Trophoblast cell (in vitro differentiated cells and primary cell): ENCODE results near the gene GPR162.
A peak's percentile ranks its signal among the peaks of the same experiment; 100 is the strongest.

Source experiments
- DNase-seq, 2 donors: peaks; one replicate each; pipeline ENCODE4 v3.0.0-alpha.2; 2016
- H2AFZ ChIP-seq: 2 replicates; pipeline ENCODE4 v1.6.1; 2013; ENCODE audit warnings: low read length, moderate library complexity, mild to moderate bottlenecking; ENCODE audit not compliant: insufficient read depth, poor library complexity
- H2AK5ac ChIP-seq: 2 replicates; pipeline ENCODE4 v1.6.1; 2013; ENCODE audit warnings: mild to moderate bottlenecking, low read length
- H2BK120ac ChIP-seq: 2 replicates; pipeline ENCODE4 v1.6.1; 2013; ENCODE audit warnings: low read length, mild to moderate bottlenecking, moderate library complexity; ENCODE audit not compliant: insufficient read depth, poor library complexity
- H2BK12ac ChIP-seq: 2 replicates; pipeline ENCODE4 v1.6.1; 2013; ENCODE audit warnings: mild to moderate bottlenecking, low read length, moderate library complexity
- H2BK5ac ChIP-seq: 2 replicates; pipeline ENCODE4 v1.6.1; 2013; ENCODE audit warnings: low read length, low read depth, moderate library complexity, mild to moderate bottlenecking; ENCODE audit not compliant: poor library complexity
- H3K14ac ChIP-seq: 2 replicates; pipeline ENCODE4 v1.6.1; 2013; ENCODE audit warnings: mild to moderate bottlenecking, low read length
- H3K18ac ChIP-seq: 2 replicates; pipeline ENCODE4 v1.6.1; 2013; ENCODE audit warnings: mild to moderate bottlenecking, low read length
- H3K23ac ChIP-seq: 2 replicates; pipeline ENCODE4 v1.6.1; 2013; ENCODE audit warnings: low read length
- H3K27ac ChIP-seq: 2 replicates; pipeline ENCODE4 v1.5.1; 2013; ENCODE audit warnings: low read depth, mild to moderate bottlenecking, inconsistent platforms, low read length, moderate library complexity
- H3K27me3 ChIP-seq: 2 replicates; pipeline ENCODE4 v1.6.1; 2013; ENCODE audit warnings: inconsistent platforms, mild to moderate bottlenecking, low read length, moderate library complexity; ENCODE audit not compliant: insufficient read depth
- H3K36me3 ChIP-seq, 2 experiments: 1 replicate in 1 of 2; 2 replicates in 1 of 2; pipeline ENCODE4 v1.6.1; 2013; ENCODE audit warnings: low read length in 2 of 2, mild to moderate bottlenecking in 2 of 2, moderate library complexity in 1 of 2; ENCODE audit not compliant: insufficient read depth in 2 of 2, control insufficient read depth in 1 of 2
- H3K4ac ChIP-seq: 2 replicates; pipeline ENCODE4 v1.6.1; 2013; ENCODE audit warnings: low read depth, mild to moderate bottlenecking, low read length, moderate library complexity
- H3K4me1 ChIP-seq, 2 experiments: 1 replicate in 1 of 2; 2 replicates in 1 of 2; pipeline ENCODE4 v1.6.1; 2013; ENCODE audit warnings: low read length in 2 of 2, mild to moderate bottlenecking in 2 of 2, moderate library complexity in 1 of 2; ENCODE audit not compliant: insufficient read depth in 2 of 2, control insufficient read depth in 1 of 2
- H3K4me2 ChIP-seq: 2 replicates; pipeline ENCODE4 v1.6.1; 2013; ENCODE audit warnings: inconsistent platforms, mild to moderate bottlenecking, low read length, moderate library complexity
- H3K4me3 ChIP-seq: 2 replicates; pipeline ENCODE4 v1.5.1; 2013; ENCODE audit warnings: mild to moderate bottlenecking, low read depth, low read length, inconsistent platforms
- H3K79me1 ChIP-seq: one replicate; pipeline ENCODE4 v1.6.1; 2013; ENCODE audit warnings: low read length
- H3K79me2 ChIP-seq: 2 replicates; pipeline ENCODE4 v1.6.1; 2013; ENCODE audit warnings: low read length, mild to moderate bottlenecking; ENCODE audit not compliant: control insufficient read depth, insufficient read depth, poor library complexity
- H3K9ac ChIP-seq: 2 replicates; pipeline ENCODE4 v1.6.1; 2013; ENCODE audit warnings: mild to moderate bottlenecking, low read length
- H3K9me3 ChIP-seq: 2 replicates; pipeline ENCODE4 v1.6.1; 2013; ENCODE audit warnings: low read depth, mild to moderate bottlenecking, control low read depth, inconsistent platforms, low read length; ENCODE audit not compliant: insufficient read depth
- H4K12ac ChIP-seq: 2 replicates; pipeline ENCODE4 v1.6.1; 2013; ENCODE audit warnings: low read depth, mild to moderate bottlenecking, low read length, moderate library complexity
- H4K8ac ChIP-seq: 2 replicates; pipeline ENCODE4 v1.6.1; 2013; ENCODE audit warnings: low read depth, mild to moderate bottlenecking, low read length, moderate library complexity
- H4K91ac ChIP-seq: one replicate; pipeline ENCODE4 v1.6.1; 2013; ENCODE audit warnings: low read depth, mild to moderate bottlenecking, low read length, moderate library complexity
- WGBS: extraction: QIAGEN DNeasy Blood & Tissue Kit; methylation state at CpG from one replicate; pipeline ENCODE4 v1.1.7; 2013; ENCODE audit warnings: missing lambda C conversion rate; ENCODE audit not compliant: insufficient read length, insufficient coverage; ENCODE audit errors: extremely low coverage; 5-methylcytosine and 5-hydroxymethylcytosine counted together

The GPR162 gene

GRCh38 chr12:6778217-6778573 lies 43.4 kb upstream of the GPR162 start:
- Histone ChIP-seq H3K27ac (no peak overlapping the region), H4K91ac (no peak overlapping the region), H4K8ac (no peak overlapping the region), H3K4me2 (peak overlapping the region; percentile 72), H2BK12ac (no peak overlapping the region), H3K23ac (no peak overlapping the region), H3K27me3 (peaks cover 16% of the 10 kb centered on the region), H3K9me3 (no peaks in the 10 kb centered on the region), H3K18ac (no peak overlapping the region), H2BK120ac (no peak overlapping the region), H2AFZ (peak overlapping the region; percentile 48), H3K36me3 (peaks cover 4 to 6% of the 10 kb centered on the region in 2 experiments), H3K79me2 (no peaks in the 10 kb centered on the region), H4K12ac (no peak overlapping the region), H3K9ac (no peak overlapping the region), H3K4ac (no peak overlapping the region), H2BK5ac (no peak overlapping the region), H3K4me1 (peaks cover 5 to 7% of the 10 kb centered on the region in 2 experiments), H2AK5ac (no peak overlapping the region), H3K79me1 (no peaks in the 10 kb centered on the region), H3K4me3 (no peak overlapping the region), H3K14ac (no peak overlapping the region)
- no peak for DNase-seq
- no CpG with 5 or more reads among the region's 14 CpGs for WGBS

- no peak overlapping the region for H3K9ac ChIP-seq
- H3K27ac ChIP-seq: no peak overlapping the region
- H2BK12ac ChIP-seq: peak overlapping the region; percentile 15
- peaks cover 5% of the 10 kb centered on the region in 2 experiments for H3K4me1 ChIP-seq
- H2AFZ ChIP-seq: peak overlapping the region; percentile 48
- H2AK5ac ChIP-seq: no peak overlapping the region
- no peak overlapping the region for H2BK120ac ChIP-seq
- no CpG with 5 or more reads among the region's 35 CpGs for WGBS
- H3K4me3 ChIP-seq: no peak overlapping the region
- H3K79me1 ChIP-seq: no peaks in the 10 kb centered on the region
- H3K4me2 ChIP-seq: peak overlapping the region; percentile 72
- H4K12ac ChIP-seq: no peak overlapping the region
- no peak overlapping the region for H3K23ac ChIP-seq
- H3K9me3 ChIP-seq: no peaks in the 10 kb centered on the region
- peaks cover 4 to 6% of the 10 kb centered on the region in 2 experiments for H3K36me3 ChIP-seq
- peak overlapping the region; percentile 26 for H4K8ac ChIP-seq
- no peak overlapping the region for H3K18ac ChIP-seq
- H2BK5ac ChIP-seq: no peak overlapping the region
- peak overlapping the region; percentile 26 for H3K14ac ChIP-seq
- peak; percentile 93 to 97 for DNase-seq
- no peaks in the 10 kb centered on the region for H3K79me2 ChIP-seq
- H3K27me3 ChIP-seq: peaks cover 10% of the 10 kb centered on the region
- H3K4ac ChIP-seq: no peak overlapping the region
- H4K91ac ChIP-seq: no peak overlapping the region
These were observed 42.8 kb upstream of the GPR162 start for GRCh38 chr12:6778574-6779550.

- no peak overlapping the region for H4K8ac ChIP-seq
- H3K27ac ChIP-seq: no peak overlapping the region
- H4K91ac ChIP-seq: no peak overlapping the region
- H2AFZ ChIP-seq: no peak overlapping the region
- WGBS: no CpG with 5 or more reads among the region's 6 CpGs
- no peak overlapping the region for H3K4me3 ChIP-seq
- DNase-seq: no peak
- H3K79me2 ChIP-seq: no peaks in the 10 kb centered on the region
- no peak overlapping the region for H2BK120ac ChIP-seq
- H3K4ac ChIP-seq: no peak overlapping the region
- H3K27me3 ChIP-seq: peaks cover 3% of the 10 kb centered on the region
- no peak overlapping the region for H3K23ac ChIP-seq
- no peaks in the 10 kb centered on the region for H3K9me3 ChIP-seq
- no peak overlapping the region for H3K18ac ChIP-seq
- no peak overlapping the region for H2AK5ac ChIP-seq
- H3K4me2 ChIP-seq: no peak overlapping the region
- no peak overlapping the region for H4K12ac ChIP-seq
- no peak overlapping the region for H3K9ac ChIP-seq
- H3K79me1 ChIP-seq: no peaks in the 10 kb centered on the region
- H3K14ac ChIP-seq: no peak overlapping the region
- no peak overlapping the region for H2BK12ac ChIP-seq
- peaks cover 5% of the 10 kb centered on the region in 2 experiments for H3K4me1 ChIP-seq
- H3K36me3 ChIP-seq: peaks cover 4% of the 10 kb centered on the region in 2 experiments
- H2BK5ac ChIP-seq: no peak overlapping the region
These were observed 41.8 kb upstream of the GPR162 start for GRCh38 chr12:6779708-6780432.

GRCh38 chr12:6780573-6780972 lies 41.0 kb upstream of the GPR162 start:
- Histone ChIP-seq H3K18ac (no peak overlapping the region), H2BK120ac (no peak overlapping the region), H3K9me3 (no peaks in the 10 kb centered on the region), H3K36me3 (no peaks in the 10 kb centered on the region), H2BK5ac (no peak overlapping the region), H3K4me1 (peaks cover 5% of the 10 kb centered on the region in 2 experiments), H4K91ac (no peak overlapping the region), H3K4me3 (no peak overlapping the region), H3K14ac (no peak overlapping the region), H2AFZ (no peak overlapping the region), H3K79me1 (no peaks in the 10 kb centered on the region), H3K23ac (no peak overlapping the region), H2BK12ac (no peak overlapping the region), H3K4me2 (no peak overlapping the region), H3K4ac (no peak overlapping the region), H2AK5ac (no peak overlapping the region), H3K9ac (no peak overlapping the region), H4K12ac (no peak overlapping the region), H3K27ac (no peak overlapping the region), H3K79me2 (no peaks in the 10 kb centered on the region), H4K8ac (no peak overlapping the region), H3K27me3 (peaks cover 3% of the 10 kb centered on the region)
- WGBS: no CpG with 5 or more reads among the region's 6 CpGs
- DNase-seq: no peak
